ENCODE data around the gene AHRR.

DNA sequence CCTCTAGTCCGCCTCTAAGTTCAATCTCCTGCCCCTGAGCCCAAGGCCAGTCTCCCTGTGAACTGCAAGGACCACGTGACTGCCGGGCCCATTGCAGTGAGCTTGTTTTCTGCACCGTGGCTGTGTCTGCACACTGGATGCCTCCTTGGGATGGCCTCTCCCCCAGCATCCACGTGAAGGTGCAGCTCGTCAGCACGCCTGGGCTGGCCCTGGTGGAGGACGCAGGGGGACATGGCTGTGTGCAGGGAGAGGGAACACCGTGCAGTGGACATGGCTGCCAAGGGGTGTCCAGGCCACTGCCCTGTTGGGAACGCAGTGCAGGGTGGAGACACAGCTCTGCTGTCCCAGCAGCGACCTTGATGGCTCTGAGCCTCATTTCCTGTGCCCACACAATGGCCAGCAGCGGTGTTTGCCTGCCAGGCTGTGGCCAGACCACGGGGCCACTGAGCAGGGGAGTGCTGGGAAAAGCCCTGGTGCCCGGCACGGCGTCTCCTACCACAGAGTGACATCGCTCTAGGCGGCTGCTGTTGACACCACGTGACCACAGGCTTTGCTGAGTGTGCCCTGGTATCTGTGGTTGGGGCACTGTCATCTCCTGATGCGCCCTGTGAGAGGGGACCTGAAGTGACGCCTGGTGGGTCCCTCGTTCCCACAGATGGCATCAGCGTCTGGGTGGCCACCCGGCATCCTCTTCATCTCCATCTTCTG is 94.6 kb downstream of the AHRR start:
- TF ChIP-seq, protein P1, sequence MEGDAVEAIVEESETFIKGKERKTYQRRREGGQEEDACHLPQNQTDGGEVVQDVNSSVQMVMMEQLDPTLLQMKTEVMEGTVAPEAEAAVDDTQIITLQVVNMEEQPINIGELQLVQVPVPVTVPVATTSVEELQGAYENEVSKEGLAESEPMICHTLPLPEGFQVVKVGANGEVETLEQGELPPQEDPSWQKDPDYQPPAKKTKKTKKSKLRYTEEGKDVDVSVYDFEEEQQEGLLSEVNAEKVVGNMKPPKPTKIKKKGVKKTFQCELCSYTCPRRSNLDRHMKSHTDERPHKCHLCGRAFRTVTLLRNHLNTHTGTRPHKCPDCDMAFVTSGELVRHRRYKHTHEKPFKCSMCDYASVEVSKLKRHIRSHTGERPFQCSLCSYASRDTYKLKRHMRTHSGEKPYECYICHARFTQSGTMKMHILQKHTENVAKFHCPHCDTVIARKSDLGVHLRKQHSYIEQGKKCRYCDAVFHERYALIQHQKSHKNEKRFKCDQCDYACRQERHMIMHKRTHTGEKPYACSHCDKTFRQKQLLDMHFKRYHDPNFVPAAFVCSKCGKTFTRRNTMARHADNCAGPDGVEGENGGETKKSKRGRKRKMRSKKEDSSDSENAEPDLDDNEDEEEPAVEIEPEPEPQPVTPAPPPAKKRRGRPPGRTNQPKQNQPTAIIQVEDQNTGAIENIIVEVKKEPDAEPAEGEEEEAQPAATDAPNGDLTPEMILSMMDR (IDR thresholded peaks at IDR 0.05; ENCODE audit: low read length) = no peak
- TF ChIP-seq EZH2 (IDR thresholded peaks at IDR 0.05; ENCODE audit: borderline replicate concordance, low read length) = no peak
